Mucosa of gallbladder (tissue), 1 donor: ENCODE results near the gene CSH2. TPM values are rescaled to one million over a fixed set of nuclear protein-coding genes. Genes with fewer than 3 reads are reported as not detected.

ENCODE experiments used
- DNase-seq: peaks from one replicate; pipeline ENCODE4 v3.0.0-alpha.2; 2020; ENCODE audit warnings: low spot score
- total RNA-seq: library from RNA; stranded (reverse); gene quantifications from one replicate; pipeline ENCODE4 v1.2.1, GENCODE V29; 2021
- donor health status: DM: no; HTN: no; CAD: no.

Gene CSH2
- total RNA-seq, 1 donor from 2014 or later = not detected

DNA sequence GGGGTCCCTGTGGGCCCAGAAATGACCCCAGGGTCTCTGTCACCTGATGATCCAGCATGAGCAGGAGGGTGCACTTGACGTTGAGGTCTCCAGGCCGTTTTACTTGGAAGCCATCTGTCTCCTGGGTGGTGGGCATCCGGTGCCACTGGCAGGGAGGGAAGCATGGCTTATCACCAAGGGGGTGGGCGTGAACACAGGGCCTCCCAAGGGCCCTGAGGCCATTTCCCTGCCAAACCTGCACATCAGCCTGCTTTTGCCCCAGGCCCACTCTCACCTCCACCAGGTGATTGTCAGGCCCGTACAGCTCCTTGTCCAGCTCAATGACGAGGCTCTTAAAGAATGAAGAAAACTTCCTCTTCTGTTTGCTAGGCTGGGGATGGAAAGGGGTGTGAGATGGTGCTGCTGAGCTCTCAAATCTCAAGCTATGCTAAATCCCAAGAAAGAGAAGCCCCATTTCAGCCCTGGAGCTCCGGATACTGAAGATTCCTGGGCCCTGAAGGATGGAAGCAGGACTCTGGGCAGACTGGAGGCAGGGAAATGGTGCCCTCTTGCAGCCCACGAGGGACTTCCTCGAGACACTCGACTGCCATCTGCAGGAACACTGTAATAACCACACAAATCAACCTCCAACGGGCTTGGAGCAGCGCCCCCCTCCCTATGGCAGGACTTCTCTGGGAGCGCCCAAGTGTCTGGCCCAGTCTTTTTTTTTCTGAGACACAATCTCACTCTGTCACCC, 38.9 kb downstream of the CSH2 start:
- DNase-seq = peak; percentile 58

DNA sequence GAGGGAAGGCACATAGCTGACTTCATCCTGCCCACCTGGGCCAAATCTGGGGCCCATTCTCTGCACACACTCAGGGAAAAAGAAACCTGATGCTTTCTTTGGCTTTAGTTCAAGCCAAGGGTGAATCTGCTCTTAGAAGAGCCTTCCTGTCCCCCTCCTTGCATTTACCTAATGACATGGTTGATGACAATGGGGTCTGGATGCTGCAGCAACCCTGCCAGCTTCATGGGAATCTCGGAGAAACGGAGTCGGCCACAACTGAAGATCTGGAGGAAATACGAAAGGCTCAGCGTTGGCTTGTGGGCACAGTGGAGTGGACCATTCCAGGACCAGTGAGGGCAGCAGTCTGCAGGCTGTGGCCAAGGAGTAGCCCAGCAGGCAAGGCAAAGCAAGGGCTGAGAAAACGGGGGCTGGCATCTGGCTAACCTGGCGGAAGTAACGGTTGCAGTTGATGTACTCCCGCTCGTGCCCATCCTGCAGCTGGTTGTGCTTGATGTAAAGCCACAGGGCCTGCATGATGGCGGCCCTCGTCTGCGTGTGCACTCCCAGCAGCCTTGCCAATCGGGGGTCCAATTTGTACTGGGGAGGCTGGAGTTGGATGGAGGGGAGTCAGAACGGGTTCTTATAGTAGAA, 39.6 kb downstream of the CSH2 start:
- no peak for DNase-seq

GRCh38 chr17:63833026-63833740, 40.3 kb downstream of the CSH2 start:
- no peak for DNase-seq

- DNase-seq = no peak
These were observed 41.0 kb downstream of the CSH2 start for GRCh38 chr17:63832455-63832854.

DNA sequence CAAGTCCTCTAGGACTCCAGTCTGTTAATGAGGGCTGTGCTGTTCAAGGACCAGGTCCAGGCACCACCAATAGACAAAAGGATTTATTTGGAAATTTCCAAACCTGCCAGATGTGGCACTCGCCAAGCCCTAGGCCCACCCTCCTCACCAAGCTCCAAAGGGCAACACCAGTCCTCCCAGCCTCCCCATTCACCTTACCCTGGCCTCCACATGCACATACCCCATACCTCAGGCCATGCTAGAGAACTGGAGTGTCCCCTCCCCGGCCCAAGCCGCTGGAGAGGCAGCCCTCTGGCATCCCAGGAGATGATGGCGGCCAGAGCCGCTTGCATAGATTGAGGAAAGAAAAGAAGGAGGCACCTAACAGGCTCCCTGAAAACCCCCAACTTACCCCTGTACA, 41.5 kb downstream of the CSH2 start:
- no peak for DNase-seq

DNA sequence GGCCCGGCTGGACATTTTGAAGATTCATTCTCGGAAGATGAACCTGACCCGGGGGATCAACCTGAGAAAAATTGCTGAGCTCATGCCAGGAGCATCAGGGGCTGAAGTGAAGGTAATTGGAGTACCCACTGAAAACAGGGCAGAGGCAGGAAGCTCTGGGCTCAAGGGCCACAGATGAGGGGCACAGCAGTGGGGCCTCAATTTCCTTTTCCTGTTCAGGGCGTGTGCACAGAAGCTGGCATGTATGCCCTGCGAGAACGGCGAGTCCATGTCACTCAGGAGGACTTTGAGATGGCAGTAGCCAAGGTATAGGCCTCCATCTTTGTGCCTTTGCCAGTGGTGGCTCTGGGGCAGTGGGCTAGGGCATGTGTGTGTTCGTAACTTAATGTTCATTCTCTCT, 42.0 kb downstream of the CSH2 start:
- no peak for DNase-seq

DNA sequence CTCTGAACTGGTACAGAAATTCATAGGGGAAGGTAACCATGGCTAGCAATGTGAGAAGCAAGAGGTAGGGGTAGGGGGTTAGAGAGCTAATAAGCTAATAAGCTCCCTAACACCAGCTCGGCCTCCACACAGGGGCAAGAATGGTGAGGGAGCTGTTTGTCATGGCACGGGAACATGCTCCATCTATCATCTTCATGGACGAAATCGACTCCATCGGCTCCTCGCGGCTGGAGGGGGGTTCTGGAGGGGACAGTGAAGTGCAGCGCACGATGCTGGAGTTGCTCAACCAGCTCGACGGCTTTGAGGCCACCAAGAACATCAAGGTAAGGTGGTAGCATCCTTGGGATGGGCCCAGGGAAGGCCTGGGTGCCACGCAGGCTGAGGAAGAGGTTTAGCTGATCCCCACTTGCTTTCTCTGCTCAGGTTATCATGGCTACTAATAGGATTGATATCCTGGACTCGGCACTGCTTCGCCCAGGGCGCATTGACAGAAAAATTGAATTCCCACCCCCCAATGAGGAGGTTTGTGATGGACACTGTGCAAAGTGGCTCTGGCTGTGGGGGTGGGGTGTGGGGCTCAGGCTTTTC, 42.5 kb downstream of the CSH2 start:
- DNase-seq = no peak

DNA sequence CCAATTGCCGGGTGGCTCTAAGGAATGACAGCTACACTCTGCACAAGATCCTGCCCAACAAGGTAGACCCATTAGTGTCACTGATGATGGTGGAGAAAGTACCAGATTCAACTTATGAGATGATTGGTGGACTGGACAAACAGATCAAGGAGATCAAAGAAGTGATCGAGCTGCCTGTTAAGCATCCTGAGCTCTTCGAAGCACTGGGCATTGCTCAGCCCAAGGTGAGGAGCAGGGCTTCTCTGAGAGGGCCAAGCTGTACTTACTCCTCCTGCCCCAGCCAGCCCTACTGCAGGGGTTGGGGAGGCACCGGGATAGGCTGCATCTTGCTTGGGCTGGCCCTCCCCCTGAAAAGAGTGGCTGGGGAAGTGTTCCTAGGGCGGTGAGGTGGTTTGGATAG, 43.2 kb downstream of the CSH2 start:
- no peak for DNase-seq

DNA sequence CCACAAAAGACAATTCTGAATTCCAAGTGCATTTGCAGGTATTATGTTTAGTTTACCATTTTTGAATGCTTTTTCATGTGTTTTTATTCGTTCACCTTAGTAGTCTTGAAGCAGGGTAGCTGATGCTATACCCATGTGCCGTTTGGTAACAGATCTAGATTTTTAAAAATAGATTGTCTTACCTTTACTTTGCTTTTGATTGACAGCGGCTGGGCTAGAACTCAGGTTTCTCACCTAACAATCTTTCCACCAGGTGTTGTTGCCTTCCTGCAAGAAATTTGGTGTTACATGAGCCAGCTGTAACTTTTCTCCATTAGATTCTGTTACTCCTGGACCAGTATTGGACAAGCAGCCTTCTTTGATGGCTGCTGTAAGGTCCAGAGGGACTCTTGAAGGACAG, 44.5 kb downstream of the CSH2 start:
- no peak for DNase-seq

DNA sequence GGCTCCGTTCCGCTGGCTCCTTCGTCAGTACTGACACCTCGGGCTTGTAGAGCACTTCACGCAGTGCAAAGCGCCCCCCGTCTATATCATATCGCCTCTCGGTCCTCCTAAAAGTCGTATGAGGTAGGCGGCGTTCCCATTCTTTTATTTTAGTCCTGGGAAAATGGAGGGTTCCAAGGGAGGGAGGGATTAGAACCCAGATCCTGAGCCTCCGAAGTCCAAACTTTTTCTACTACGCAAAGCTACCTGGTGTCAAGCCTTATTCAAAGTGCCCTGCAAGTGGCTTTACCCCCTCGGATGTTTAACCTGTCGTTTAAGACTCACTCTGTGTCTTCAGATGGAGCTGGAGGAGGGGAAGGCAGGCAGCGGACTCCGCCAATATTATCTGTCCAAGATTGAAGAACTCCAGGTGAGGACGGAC, 45.7 kb downstream of the CSH2 start:
- DNase-seq = no peak

GRCh38 chr17:63827002-63827800, 46.3 kb downstream of the CSH2 start, which contains the start of the genes FTSJ3 and PSMC5:
Gene FTSJ3 (minus strand): TSS chr17:63827663. CDS start chr17:63826902, 761 bp downstream.
Gene PSMC5 (plus strand): TSS chr17:63827431. CDS start chr17:63827491, 60 bp downstream.
- DNase-seq = peak; percentile 96

- no peak for DNase-seq
These were observed 46.9 kb downstream of the CSH2 start for GRCh38 chr17:63826468-63827001.

- no peak for DNase-seq
These were observed 49.1 kb downstream of the CSH2 start for GRCh38 chr17:63824362-63824761.

DNA sequence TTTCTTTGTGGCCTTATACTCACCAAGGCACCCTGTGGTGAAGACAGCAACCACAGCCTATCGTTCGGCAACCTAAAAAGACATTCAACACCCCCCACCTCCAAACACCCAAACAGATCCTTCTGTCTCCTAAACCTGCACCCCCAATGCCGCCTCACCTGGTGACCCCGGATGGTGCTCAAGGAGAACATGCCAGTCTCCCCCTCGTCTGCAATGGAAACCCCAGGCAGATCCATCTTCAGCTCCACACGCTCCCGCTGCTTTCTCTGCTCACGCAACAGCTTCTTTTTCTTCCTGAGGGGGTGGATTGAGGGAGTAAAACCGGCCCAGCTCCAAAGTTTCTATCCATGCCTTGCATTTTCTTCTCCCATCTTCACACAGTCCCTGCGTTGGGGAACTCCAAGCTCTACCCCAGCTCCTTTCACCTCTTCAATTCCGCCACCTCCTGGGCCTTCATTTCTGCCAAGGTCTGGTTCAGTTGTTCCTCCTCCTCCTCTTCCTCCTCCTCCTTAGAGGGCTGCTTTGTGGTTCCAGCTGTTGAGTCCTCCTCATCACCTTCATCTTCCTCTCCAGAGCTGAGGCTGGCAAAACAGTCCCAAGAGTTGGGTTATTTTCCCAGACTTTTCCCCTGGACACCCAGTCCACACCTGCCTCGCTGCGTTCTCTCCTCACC, 49.7 kb downstream of the CSH2 start:
- no peak for DNase-seq

DNA sequence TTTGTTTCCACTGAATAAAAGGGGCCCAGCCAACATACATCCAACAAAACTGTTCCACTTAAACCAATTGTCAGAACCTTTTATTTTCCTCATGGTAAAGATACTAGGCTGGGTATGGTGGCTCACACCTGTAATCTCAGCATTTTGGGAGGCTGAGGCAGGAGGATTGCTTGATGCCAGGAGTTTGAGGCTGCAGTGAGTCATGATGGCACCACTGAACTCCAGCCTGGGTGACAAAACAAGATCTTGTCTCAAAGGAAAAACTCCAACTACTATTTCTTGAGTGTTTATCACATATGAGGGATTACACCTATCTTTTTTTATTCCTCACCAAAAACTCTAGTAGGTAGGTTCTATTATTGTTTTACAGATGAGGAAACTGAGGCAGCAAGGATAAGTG, 50.9 kb downstream of the CSH2 start:
- no peak for DNase-seq

Other genes starting within 250 kb of the CSH2 start
- gene LIMD2, start 173.6 kb downstream of the CSH2 start, total RNA-seq = 19.0 TPM
- gene STRADA, start 131.9 kb downstream of the CSH2 start, total RNA-seq = 28.5 TPM
- 104 TPM for gene CCDC47, start 100.1 kb downstream of the CSH2 start, total RNA-seq
- gene DDX42, start 99.5 kb downstream of the CSH2 start, total RNA-seq = 90.4 TPM
- gene PSMC5, start 46.2 kb downstream of the CSH2 start, total RNA-seq = 112 TPM
- 43.1 TPM for gene FTSJ3, start 46.0 kb downstream of the CSH2 start, total RNA-seq
- gene SMARCD2, start 31.0 kb downstream of the CSH2 start, total RNA-seq = 84.7 TPM
- not detected for gene GH2, start 8.3 kb upstream of the CSH2 start, total RNA-seq
- gene CSH1, start 22.9 kb upstream of the CSH2 start, total RNA-seq = not detected
- not detected for gene CSHL1, start 37.6 kb upstream of the CSH2 start, total RNA-seq
- gene GH1, start 45.2 kb upstream of the CSH2 start, total RNA-seq = not detected
- gene CD79B, start 58.7 kb upstream of the CSH2 start, total RNA-seq = 3.4 TPM
- 1.2 TPM for gene SCN4A, start 99.2 kb upstream of the CSH2 start, total RNA-seq
- gene PRR29, start 124.7 kb upstream of the CSH2 start, total RNA-seq = 0.26 TPM
- gene ICAM2, start 147.0 kb upstream of the CSH2 start, total RNA-seq = 14.8 TPM